Fibroblast of lung (primary cell): Measurements from ENCODE around the gene ELMO1.

Experiments used
- EZH2 ChIP-seq: IDR thresholded peaks from 2 replicates; pipeline ENCODE4 v1.5.1; 2012; ENCODE audit warnings: low read length, control low read depth, mild to moderate bottlenecking; ENCODE audit errors: missing control alignments
- TF ChIP-seq, protein P1 (sequence below), 2 donors: IDR thresholded peaks in 1 of 2; conservative IDR thresholded peaks in 1 of 2; 1 replicate in 1 of 2; 2 replicates in 1 of 2; pipeline ENCODE4 v1.5.1; 2011 to 2012; ENCODE audit warnings: low read length in 2 of 2, control low read depth in 1 of 2, inconsistent platforms in 1 of 2, low read depth in 1 of 2, mild to moderate bottlenecking in 1 of 2

DNA sequence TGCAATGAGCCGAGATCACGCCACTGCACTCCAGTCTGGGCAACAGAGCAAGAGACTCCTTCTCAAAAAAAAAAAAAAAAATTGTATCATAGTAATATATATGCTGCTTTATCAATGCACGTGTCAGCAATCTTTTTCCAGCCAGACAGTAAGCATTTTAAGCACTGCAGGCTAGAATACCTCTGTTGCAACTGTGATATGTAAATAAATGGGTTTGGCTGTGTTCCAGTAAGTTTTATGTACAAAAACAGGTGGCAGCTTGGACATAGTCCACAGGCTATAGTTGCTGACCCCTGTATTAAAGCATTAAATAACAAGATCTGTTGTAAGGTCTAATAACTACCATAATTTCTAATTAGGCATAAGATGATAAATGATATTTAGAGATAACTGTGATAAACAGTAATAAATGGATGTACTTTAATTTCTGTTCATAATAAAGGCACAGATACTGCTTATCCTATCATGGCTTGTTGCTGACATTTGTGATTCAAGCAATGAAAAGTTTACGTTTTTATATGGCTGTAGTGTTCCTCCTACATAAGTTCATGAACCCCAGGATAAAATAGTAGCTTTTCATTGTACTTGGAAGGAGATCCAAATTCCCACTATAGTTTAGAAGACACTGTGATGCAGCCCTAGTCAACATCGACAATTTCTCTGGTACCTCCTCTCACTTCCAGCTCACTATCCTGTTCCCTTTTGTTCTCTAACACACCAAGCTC lies 161.4 kb downstream of the ELMO1 start:
- TF ChIP-seq, protein P1, sequence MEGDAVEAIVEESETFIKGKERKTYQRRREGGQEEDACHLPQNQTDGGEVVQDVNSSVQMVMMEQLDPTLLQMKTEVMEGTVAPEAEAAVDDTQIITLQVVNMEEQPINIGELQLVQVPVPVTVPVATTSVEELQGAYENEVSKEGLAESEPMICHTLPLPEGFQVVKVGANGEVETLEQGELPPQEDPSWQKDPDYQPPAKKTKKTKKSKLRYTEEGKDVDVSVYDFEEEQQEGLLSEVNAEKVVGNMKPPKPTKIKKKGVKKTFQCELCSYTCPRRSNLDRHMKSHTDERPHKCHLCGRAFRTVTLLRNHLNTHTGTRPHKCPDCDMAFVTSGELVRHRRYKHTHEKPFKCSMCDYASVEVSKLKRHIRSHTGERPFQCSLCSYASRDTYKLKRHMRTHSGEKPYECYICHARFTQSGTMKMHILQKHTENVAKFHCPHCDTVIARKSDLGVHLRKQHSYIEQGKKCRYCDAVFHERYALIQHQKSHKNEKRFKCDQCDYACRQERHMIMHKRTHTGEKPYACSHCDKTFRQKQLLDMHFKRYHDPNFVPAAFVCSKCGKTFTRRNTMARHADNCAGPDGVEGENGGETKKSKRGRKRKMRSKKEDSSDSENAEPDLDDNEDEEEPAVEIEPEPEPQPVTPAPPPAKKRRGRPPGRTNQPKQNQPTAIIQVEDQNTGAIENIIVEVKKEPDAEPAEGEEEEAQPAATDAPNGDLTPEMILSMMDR (conservative IDR thresholded peaks at IDR 0.05 in 1 of 2, IDR thresholded peaks at IDR 0.05 in 1 of 2; ENCODE audit: low read depth in 1 of 2, low read length in 2 of 2), result no peak
- no peak for TF ChIP-seq EZH2
